ENCODE measurements around the gene CEP41.

The CEP41 gene

DNA sequence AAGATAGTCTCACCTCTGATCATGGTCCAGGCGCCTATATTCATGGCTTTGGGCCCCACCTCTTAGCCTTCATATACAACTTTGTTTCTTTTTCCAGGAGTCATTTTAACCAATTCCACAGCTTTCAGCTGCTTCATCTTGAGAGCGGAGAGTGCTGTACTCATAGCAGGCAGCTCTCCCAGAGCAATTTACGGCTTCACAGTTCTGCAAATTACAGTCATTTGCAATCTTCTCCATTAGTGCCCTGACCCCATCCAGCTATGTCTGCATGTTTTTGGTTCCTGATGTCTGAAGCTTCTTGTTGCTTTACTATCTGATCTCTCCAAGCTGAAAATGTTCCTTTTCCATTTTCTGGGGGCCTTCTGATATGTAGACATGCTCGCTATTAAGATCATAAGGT, 33.1 kb upstream of the CEP41 start:
- H3K27ac ChIP-seq, result no peak overlapping the region
- no peak for TF ChIP-seq ZFX (IDR thresholded peaks at IDR 0.05)
- TF ChIP-seq, protein P1, sequence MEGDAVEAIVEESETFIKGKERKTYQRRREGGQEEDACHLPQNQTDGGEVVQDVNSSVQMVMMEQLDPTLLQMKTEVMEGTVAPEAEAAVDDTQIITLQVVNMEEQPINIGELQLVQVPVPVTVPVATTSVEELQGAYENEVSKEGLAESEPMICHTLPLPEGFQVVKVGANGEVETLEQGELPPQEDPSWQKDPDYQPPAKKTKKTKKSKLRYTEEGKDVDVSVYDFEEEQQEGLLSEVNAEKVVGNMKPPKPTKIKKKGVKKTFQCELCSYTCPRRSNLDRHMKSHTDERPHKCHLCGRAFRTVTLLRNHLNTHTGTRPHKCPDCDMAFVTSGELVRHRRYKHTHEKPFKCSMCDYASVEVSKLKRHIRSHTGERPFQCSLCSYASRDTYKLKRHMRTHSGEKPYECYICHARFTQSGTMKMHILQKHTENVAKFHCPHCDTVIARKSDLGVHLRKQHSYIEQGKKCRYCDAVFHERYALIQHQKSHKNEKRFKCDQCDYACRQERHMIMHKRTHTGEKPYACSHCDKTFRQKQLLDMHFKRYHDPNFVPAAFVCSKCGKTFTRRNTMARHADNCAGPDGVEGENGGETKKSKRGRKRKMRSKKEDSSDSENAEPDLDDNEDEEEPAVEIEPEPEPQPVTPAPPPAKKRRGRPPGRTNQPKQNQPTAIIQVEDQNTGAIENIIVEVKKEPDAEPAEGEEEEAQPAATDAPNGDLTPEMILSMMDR (conservative IDR thresholded peaks at IDR 0.05), result no peak

DNA sequence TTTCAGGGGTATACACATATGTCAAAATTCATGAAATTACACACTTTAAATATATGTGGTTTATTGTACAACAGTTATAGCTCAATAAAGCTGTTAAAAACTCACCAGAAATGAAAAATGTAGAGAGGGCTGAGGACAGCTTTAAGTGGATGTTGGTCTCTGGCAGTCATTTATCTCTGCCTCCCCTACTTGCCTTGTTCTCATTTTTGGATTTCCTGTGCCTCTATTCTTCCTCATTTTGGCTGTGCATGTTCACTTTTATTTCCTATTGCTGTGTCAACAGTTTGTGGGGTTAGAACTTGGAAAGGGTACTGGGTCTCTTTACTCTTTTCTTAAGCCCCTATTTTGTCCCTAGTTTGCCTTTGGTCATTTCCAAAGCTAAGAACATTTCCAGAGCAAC, 32.5 kb upstream of the CEP41 start:
- TF ChIP-seq ZFX (IDR thresholded peaks at IDR 0.05), result no peak
- TF ChIP-seq, protein P1 (conservative IDR thresholded peaks at IDR 0.05), result no peak
- no peak overlapping the region for H3K27ac ChIP-seq

DNA sequence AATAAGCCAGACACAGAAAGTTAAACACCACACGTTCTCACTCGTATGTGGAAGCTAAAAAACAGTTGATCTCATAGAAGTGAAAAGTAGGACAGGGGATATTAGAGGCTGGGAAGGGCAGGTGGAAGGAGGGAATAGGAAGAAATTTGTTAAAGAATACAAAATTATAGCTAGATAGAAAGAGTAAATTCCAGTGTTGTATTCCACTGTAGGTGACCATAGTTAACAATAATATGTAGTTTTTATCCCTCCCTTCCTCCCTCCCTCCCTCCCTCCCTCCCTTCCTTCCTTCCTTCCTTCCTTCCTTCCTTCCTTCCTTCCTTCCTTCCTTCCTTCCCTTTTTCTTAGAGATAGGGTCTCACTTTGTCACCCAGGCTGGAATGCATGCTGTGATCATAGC, 31.2 kb upstream of the CEP41 start:
- H3K27ac ChIP-seq, result no peak overlapping the region
- TF ChIP-seq, protein P1 (conservative IDR thresholded peaks at IDR 0.05), result no peak
- TF ChIP-seq ZFX (IDR thresholded peaks at IDR 0.05), result no peak

DNA sequence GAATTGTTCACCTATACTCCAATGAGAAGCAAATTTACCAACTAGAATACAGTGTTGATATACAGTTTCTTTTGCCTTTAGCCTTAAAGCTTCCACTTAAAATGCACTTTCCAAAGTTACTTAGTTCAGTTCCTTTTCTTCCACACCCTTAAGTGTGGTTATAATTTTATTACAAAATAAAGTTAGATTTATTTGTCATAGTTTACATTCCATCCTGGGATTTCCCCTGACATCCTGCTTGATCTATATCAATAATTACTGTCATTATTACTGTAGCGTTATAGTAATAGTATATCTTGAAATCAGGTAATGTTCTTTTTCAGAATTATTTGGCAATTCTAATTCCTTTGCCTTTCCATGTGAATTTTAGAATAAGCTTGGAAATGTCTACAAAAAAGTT, 27.8 kb upstream of the CEP41 start:
- H3K27ac ChIP-seq, result no peak overlapping the region
- TF ChIP-seq ZFX (IDR thresholded peaks at IDR 0.05), result no peak
- TF ChIP-seq, protein P1 (conservative IDR thresholded peaks at IDR 0.05), result no peak

DNA sequence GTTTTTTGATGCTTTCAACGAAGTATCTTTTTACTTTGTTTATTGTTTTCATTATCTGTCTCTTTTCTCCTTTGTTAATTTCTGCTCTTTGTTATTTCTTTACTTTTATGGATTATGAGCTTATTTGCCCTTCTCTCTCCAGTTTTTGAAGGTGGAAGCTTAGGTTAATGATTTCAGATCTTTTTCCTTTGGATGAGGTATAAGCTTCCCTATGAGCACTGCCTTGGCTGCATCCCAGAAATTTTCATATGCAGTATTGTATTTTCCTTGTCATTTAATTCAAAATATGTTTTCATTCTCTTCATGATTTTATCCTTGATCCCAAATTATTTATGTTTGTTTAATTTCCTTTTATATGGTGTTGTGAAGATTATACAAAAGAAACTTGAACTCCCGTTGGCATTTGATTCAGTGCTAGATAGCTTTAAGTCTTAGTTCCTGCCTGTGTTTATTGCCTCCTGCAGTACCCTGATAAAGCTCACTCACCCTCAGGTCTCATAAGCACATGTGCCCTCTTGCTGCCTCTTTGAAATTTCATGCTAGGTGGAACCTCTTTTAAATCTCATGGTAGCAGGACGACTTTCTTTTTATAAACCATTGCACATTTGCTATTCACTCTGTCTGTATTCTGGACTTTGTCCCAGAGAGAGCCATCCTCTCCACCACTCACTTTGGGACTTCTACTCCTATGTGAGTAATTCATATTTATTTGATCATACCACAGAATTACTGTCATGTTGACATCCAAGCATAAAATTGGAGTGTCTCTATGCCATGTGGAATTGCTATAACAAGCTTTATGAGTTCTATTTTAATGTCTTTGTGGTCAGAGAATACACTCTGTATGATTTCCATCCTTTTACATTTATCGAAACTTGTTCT, 23.0 kb upstream of the CEP41 start:
- TF ChIP-seq, protein P1 (conservative IDR thresholded peaks at IDR 0.05), result no peak
- TF ChIP-seq ZFX (IDR thresholded peaks at IDR 0.05), result no peak
- H3K27ac ChIP-seq, result no peak overlapping the region

DNA sequence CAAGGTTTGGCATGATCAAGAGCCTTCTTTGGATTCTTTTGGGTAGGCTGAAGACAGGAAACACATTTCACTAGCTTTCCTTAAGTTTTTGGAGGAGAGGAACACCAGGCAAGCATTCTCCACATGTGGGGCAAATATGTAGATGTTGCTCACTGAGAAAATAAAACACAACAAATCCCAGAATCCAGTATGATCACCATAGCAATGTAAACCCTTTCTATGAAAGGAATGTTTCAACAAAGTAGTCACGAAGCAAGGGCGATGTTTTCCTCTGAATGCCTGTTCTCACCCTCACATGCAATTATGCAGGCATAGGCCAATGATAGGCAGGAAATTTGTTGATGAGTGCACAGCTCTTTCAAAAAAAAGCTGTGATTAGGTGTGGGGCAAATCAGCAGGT, 20.5 kb upstream of the CEP41 start:
- no peak for TF ChIP-seq ZFX (IDR thresholded peaks at IDR 0.05)
- TF ChIP-seq, protein P1 (conservative IDR thresholded peaks at IDR 0.05), result no peak
- no peak overlapping the region for H3K27ac ChIP-seq

DNA sequence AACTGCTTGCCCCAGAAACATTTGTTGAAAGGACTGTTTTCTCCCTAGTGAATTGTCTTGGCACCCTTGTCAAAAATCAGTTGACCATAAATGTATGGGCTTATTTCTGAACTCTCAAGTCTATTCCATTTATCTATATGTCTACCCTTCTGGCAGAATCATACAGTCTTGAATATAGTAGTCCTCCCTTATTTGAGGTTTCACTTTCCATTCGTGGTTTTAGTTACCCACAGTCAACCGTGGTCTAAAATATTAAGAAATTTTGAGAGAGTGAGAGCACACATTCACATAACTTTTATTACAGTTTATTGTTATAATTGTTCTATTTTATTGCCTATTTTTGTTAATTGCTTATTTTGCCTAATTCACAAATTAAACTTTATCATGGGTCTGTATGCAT, 17.4 kb upstream of the CEP41 start:
- no peak overlapping the region for H3K27ac ChIP-seq
- TF ChIP-seq ZFX (IDR thresholded peaks at IDR 0.05), result no peak
- TF ChIP-seq, protein P1 (conservative IDR thresholded peaks at IDR 0.05), result no peak
